Measurements from ENCODE around the gene CSTB. TPM values are rescaled to one million over a fixed set of nuclear protein-coding genes. Genes with fewer than 3 reads are reported as not detected.

CSTB gene
- total RNA-seq, 1 experiment from 2014 or later, result 55.9 TPM

DNA sequence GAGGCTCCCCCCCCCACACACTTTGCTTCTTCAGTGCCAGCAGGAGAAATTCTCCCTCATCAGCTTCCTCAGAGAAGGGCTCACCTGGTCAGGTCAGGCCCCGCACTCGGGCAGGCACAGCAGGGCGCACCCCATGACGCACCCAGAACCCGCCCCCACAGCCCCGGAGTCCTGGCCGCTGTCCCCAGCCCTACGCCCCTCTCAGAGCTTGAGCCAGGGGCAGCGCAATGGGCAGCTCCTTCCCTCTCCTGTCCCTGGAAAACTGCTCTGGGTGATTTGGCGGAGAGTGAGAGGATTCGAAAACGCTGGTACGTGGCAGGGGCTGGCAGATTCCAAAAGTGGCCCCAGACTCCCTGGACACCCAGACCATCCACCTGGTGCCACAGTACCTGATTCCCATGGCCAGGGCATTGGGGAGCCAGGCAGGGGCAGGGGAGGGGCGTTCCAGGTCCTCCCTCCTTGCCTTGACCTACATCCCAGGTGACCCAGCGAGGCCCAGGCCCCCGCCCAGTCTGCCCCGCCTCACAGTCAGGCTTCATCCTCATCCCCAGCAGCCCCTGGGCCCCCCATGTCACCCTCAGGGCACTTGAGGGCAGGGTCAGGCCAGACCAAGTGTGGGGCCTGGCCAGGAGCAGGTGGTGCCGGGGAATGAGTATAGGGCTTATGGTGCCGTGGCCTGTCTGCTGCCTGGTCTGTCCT, 37.0 kb upstream of the CSTB start:
- Histone ChIP-seq H3K27ac (ENCODE audit: low read depth, low read length, poor library complexity, severe bottlenecking) (no peak overlapping the region), H3K4me3 (ENCODE audit: low read depth, low read length, poor library complexity, severe bottlenecking) (no peak overlapping the region), H3K4me1 (ENCODE audit: insufficient read depth, low read length, poor library complexity, severe bottlenecking) (peaks cover 22% of the 10 kb centered on the region), H3K9me3 (ENCODE audit: low read depth, low read length, poor library complexity, severe bottlenecking) (no peaks in the 10 kb centered on the region), H3K36me3 (ENCODE audit: insufficient read depth, low read length, poor library complexity, severe bottlenecking) (no peaks in the 10 kb centered on the region), H3K27me3 (replicated peaks; ENCODE audit: insufficient read depth, low read depth, low read length, poor library complexity) (no peaks in the 10 kb centered on the region)
- intact Hi-C loops (cut with micrococcal nuclease; ENCODE audit: unreplicated experiment), result loop anchor here (5.0 to 10.0 kb wide), 2 partner anchors 52 to 484 kb away; partner anchors contain the start of gene AGPAT3
- CTCF ChIA-PET, result interaction anchor here (0.5 to 0.6 kb wide), 3 partner anchors 10 to 125 kb away, joined by 4 to 5 read pairs (median 5); no protein-coding TSS in a partner anchor
- no peak for DNase-seq (ENCODE audit: low spot score)
- TF ChIP-seq CTCF (conservative IDR thresholded peaks at IDR 0.05; ENCODE audit: low read depth, low read length), result no peak
- TF ChIP-seq EZH2 (IDR thresholded peaks at IDR 0.05; ENCODE audit: borderline replicate concordance, low read depth, low read length, poor library complexity, severe bottlenecking), result no peak
- POLR2A ChIA-PET (ENCODE audit: low non-redundant PET), result interaction anchor here (0.6 kb wide), 1 partner anchor 9 kb away, joined by 4 read pairs; no protein-coding TSS in a partner anchor
- no TSS peak for BruUV-seq (replicated peaks)

- H3K27me3 ChIP-seq (replicated peaks; ENCODE audit: insufficient read depth, low read depth, low read length, poor library complexity), result no peaks in the 10 kb centered on the region
- peaks cover 22% of the 10 kb centered on the region for H3K4me1 ChIP-seq (ENCODE audit: insufficient read depth, low read length, poor library complexity, severe bottlenecking)
- intact Hi-C loops (cut with micrococcal nuclease; ENCODE audit: unreplicated experiment), result loop anchor here (5.0 to 10.0 kb wide), 2 partner anchors 53 to 485 kb away; partner anchors contain the start of gene AGPAT3
- no TSS peak for BruUV-seq (replicated peaks)
- POLR2A ChIA-PET (ENCODE audit: low non-redundant PET), result interaction anchor here (0.6 kb wide), 1 partner anchor 12 kb away, joined by 3 read pairs; no protein-coding TSS in a partner anchor
- no peak overlapping the region for H3K27ac ChIP-seq (ENCODE audit: low read depth, low read length, poor library complexity, severe bottlenecking)
- H3K4me3 ChIP-seq (ENCODE audit: low read depth, low read length, poor library complexity, severe bottlenecking), result peak overlapping the region; percentile 21
- no peak for TF ChIP-seq CTCF (conservative IDR thresholded peaks at IDR 0.05; ENCODE audit: low read depth, low read length)
- TF ChIP-seq EZH2 (IDR thresholded peaks at IDR 0.05; ENCODE audit: borderline replicate concordance, low read depth, low read length, poor library complexity, severe bottlenecking), result no peak
- H3K9me3 ChIP-seq (ENCODE audit: low read depth, low read length, poor library complexity, severe bottlenecking), result no peaks in the 10 kb centered on the region
- H3K36me3 ChIP-seq (ENCODE audit: insufficient read depth, low read length, poor library complexity, severe bottlenecking), result no peaks in the 10 kb centered on the region
- DNase-seq (ENCODE audit: low spot score), result peak; percentile 57
- CTCF ChIA-PET, result interaction anchor here (0.5 to 2.2 kb wide), 5 partner anchors 11 to 486 kb away, joined by 3 to 14 read pairs (median 5); no protein-coding TSS in a partner anchor
Observed at GRCh38 chr21:43812139-43812821, 36.2 kb upstream of the CSTB start.

DNA sequence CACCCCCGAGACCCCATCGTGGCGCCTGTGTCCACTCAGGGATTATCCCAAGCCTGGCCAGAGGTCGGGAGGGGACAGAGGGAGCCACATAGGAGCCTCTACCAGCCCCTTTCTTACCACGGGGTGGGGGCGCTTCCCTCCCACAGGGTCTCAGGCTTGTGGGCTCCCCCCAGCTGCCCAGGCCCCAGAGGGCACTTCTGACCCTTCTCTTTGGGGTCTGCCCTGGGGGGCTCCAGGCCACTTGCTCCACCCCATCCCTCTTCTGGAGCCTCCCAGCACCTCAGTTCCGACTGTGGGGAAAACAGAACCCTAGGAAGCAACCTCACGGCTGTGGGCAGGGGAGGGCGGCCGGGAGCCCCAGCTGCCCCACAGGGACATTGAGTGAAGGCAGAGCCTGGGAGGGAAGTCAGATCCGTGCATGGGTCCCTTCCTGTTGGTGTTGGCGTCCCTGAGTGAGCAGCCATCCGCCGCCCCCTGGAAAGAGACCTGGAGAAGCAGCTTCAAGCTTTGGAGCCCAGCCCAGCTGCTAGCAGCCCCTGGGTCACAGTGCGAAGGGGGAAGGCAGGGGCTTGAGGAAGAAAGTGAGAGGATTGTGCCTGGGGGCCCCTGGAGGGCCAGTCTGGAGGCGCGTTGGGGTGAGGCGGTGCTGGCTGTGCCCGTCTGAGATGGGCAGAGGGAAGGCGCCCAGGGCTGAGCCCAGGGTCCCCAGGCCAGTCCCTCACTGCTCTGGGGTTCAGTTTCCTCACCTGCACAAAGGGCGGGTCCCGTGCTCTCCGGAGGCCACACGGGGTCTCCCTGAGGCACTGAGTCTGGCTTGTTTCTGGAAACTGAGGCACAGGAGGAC, 35.4 kb upstream of the CSTB start:
- peak overlapping the region; percentile 21 for H3K4me3 ChIP-seq (ENCODE audit: low read depth, low read length, poor library complexity, severe bottlenecking)
- intact Hi-C loops (cut with micrococcal nuclease; ENCODE audit: unreplicated experiment), result loop anchor here (5.0 to 10.0 kb wide), 2 partner anchors 53 to 486 kb away; partner anchors contain the start of gene AGPAT3
- CTCF ChIA-PET, result interaction anchor here (1.0 to 2.2 kb wide), 2 partner anchors 164 to 487 kb away, joined by 3 to 14 read pairs; no protein-coding TSS in a partner anchor
- H3K27me3 ChIP-seq (replicated peaks; ENCODE audit: insufficient read depth, low read depth, low read length, poor library complexity), result no peaks in the 10 kb centered on the region
- BruUV-seq (replicated peaks), result no TSS peak
- no peaks in the 10 kb centered on the region for H3K9me3 ChIP-seq (ENCODE audit: low read depth, low read length, poor library complexity, severe bottlenecking)
- no peak overlapping the region for H3K27ac ChIP-seq (ENCODE audit: low read depth, low read length, poor library complexity, severe bottlenecking)
- POLR2A ChIA-PET (ENCODE audit: low non-redundant PET), result interaction anchor here (0.6 kb wide), 1 partner anchor 13 kb away, joined by 3 read pairs; no protein-coding TSS in a partner anchor
- TF ChIP-seq CTCF (conservative IDR thresholded peaks at IDR 0.05; ENCODE audit: low read depth, low read length) (no peak), EZH2 (IDR thresholded peaks at IDR 0.05; ENCODE audit: borderline replicate concordance, low read depth, low read length, poor library complexity, severe bottlenecking) (no peak)
- no peak for DNase-seq (ENCODE audit: low spot score)
- no peaks in the 10 kb centered on the region for H3K36me3 ChIP-seq (ENCODE audit: insufficient read depth, low read length, poor library complexity, severe bottlenecking)
- H3K4me1 ChIP-seq (ENCODE audit: insufficient read depth, low read length, poor library complexity, severe bottlenecking), result peaks cover 22% of the 10 kb centered on the region
